Stomach (tissue), 4 donors: ENCODE measurements around the gene SLC38A10.

Source experiments
- CTCF ChIP-seq, 7 experiments: fragments of 450-650 bp in 4 of 7; fragments of 200-600 bp in 3 of 7; sonication (generic) in 3 of 7; IDR thresholded peaks; one replicate each; pipeline ENCODE4 v1.5.1; 2016 to 2019; ENCODE audit warnings: antibody characterized with exemption in 7 of 7, control low read depth in 2 of 7, mild to moderate bottlenecking in 1 of 7
- POLR2A ChIP-seq, 4 donors: fragments of 450-650 bp; IDR thresholded peaks; one replicate each; pipeline ENCODE4 v1.6.1; 2016; ENCODE audit warnings: antibody characterized with exemption in 4 of 4, control low read depth in 2 of 4, mild to moderate bottlenecking in 1 of 4, moderate library complexity in 1 of 4
- POLR2AphosphoS5 ChIP-seq, 3 donors: sonication (generic); formaldehyde crosslinking; IDR thresholded peaks; one replicate each; pipeline ENCODE4 v1.6.1; 2016; ENCODE audit warnings: antibody characterized with exemption in 3 of 3

DNA sequence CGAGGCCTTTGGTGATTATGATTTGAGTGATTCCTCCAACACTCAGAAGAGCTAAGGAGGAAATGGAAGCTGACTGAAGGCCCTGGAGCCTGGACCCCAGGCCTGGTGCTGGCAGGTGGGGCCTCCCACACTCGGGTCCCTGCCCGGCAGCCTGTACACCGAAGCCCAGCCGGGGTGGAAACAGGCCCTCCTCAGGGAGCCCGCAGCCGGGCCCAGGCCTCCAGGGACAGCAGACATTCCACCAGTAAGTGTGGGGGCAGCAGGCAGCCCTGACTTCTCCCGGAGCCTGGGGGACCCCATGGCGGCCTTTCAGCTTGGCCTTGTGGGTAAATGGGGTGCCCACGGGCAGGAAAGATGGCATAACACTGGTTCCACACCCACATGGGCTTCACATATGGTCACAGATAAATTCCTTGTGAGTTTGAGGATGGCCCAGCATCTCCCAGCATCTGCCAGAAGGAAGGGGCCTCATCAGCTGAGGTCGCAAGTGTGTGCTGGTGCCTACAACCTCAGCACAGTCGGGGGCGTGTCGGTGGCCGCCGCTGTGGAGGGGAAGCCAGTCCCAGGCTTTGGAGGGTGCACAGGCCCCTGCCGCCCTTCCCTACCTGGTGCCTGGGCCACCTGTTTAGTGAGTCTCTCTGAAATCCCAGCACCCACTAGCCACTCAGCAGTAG, 29.2 kb upstream of the SLC38A10 start:
- no peak for TF ChIP-seq CTCF (IDR thresholded peaks at IDR 0.05)
- TF ChIP-seq POLR2AphosphoS5 (IDR thresholded peaks at IDR 0.05) = no peak
- no peak for TF ChIP-seq POLR2A (IDR thresholded peaks at IDR 0.05)
